Measurements from ENCODE around the gene SPATS1. TPM values are rescaled to one million over a fixed set of nuclear protein-coding genes. Genes with fewer than 3 reads are reported as not detected.

The SPATS1 gene
- polyA plus RNA-seq, 1 donor = not detected

DNA sequence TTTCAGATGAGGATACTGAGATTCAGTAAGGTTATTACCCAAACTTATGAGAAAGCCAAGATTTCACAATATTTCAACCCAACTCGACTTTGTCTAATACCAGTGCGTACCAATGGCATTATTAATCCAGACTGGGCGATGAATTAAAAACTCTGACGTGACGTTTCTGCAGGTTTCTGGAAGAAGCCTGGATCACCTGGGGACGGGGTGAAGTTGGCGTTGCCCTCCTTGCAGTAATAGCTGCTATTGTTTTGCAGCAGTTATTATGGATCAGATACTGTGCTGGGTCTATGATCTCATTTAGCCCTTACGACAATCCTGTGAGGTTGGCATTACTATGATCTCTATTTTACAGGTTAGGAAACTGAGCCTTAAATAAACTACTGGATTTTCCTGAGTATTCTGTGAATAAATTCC, 44.5 kb downstream of the SPATS1 start:
- Histone ChIP-seq H3K4me1 (ENCODE audit: control insufficient read depth, insufficient read depth, low read length) (peaks cover 8% of the 10 kb centered on the region), H3K36me3 (ENCODE audit: control insufficient read depth, insufficient read depth, low read length) (peaks cover 12% of the 10 kb centered on the region), H3K27me3 (ENCODE audit: control insufficient read depth, insufficient read depth, low read length) (no peaks in the 10 kb centered on the region), H3K27ac (ENCODE audit: low read length) (peak overlapping the region; percentile 97), H3K4me3 (ENCODE audit: low read length) (peak overlapping the region; percentile 72), H3K9me3 (ENCODE audit: control insufficient read depth, low read depth, low read length) (no peaks in the 10 kb centered on the region)
- no peak for DNase-seq
- no CpG with 5 or more reads among the region's 8 CpGs for WGBS (ENCODE audit: insufficient coverage, low lambda C conversion rate)

DNA sequence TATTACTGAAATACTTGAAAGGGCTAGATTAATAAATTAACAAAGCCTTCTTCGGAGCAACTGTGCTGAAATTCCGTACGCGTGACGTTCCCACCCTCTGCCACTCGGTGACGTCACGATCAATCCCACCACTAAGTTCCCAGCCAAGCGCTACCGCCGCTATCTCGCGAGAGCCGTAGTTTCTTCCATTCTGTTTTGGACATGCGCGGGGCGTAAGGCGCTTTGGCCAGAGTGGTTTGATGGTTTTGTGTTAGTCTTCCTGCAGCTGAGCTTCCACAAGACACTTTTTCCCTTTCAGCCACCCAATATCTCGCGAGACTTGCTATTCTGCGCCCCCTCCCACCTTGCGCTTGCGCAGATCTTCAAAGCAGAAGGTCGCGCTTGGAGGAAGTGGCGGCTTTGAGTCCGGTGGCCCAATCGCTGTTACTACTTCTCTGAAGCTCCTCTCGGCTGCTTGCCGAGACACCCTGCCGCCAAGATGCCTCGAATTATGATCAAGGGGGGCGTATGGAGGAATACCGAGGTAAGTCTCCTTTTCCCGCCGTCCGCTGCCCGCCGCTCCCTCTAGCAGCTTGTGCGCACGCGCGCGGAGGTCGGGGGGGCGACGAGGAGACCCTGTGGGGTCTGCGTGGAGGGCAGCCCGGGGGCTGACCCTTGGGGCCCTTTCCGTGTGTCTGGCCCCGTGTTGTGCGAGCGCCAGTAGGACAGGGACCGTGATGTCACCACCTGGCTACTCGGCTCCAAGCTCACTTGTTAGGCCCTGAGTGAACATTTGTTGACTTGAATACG, 45.1 kb downstream of the SPATS1 start, which contains the start of gene CDC5L:
CDC5L (plus strand) TSS at position 361 of the 789 bp plus-strand sequence; CDS start at position 479, 118 bp downstream.
- Histone ChIP-seq H3K27me3 (ENCODE audit: control insufficient read depth, insufficient read depth, low read length) (no peaks in the 10 kb centered on the region), H3K4me3 (ENCODE audit: low read length) (peak within 1 kb of the TSS; percentile 72)
- WGBS (ENCODE audit: insufficient coverage, low lambda C conversion rate) = no CpG with 5 or more reads among the region's 56 CpGs

DNA sequence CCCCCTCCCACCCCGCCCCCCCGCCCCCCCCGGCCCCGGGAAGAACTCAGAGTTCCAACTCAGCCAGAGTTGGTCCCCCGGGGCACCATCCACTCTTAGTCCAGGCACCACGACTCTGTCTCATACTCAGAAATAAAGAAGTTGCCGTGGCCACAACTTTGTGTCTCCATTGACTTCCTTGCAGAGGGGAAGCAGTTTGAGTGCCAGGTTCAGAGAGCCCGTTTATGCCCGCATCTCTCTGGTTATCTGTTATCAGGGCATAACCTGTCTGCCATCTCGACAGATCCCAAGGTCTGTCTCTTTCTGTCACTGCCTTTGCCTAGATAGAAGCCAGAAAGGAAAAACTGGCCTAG, 45.7 kb downstream of the SPATS1 start:
- Histone ChIP-seq H3K4me3 (ENCODE audit: low read length) (peak overlapping the region; percentile 72), H3K9me3 (ENCODE audit: control insufficient read depth, low read depth, low read length) (no peaks in the 10 kb centered on the region), H3K36me3 (ENCODE audit: control insufficient read depth, insufficient read depth, low read length) (peaks cover 18% of the 10 kb centered on the region), H3K27ac (ENCODE audit: low read length) (peak overlapping the region; percentile 97), H3K4me1 (ENCODE audit: control insufficient read depth, insufficient read depth, low read length) (peaks cover 8% of the 10 kb centered on the region), H3K27me3 (ENCODE audit: control insufficient read depth, insufficient read depth, low read length) (no peaks in the 10 kb centered on the region)
- WGBS (ENCODE audit: insufficient coverage, low lambda C conversion rate) = no CpG with 5 or more reads among the region's 10 CpGs
- DNase-seq = no peak

More for the DNA sequence above, 45.1 kb downstream of the SPATS1 start, which contains the start of gene CDC5L:
- no peaks in the 10 kb centered on the region for H3K9me3 ChIP-seq (ENCODE audit: control insufficient read depth, low read depth, low read length)
- peaks cover 16% of the 10 kb centered on the region for H3K36me3 ChIP-seq (ENCODE audit: control insufficient read depth, insufficient read depth, low read length)
- H3K27ac ChIP-seq (ENCODE audit: low read length) = peak within 1 kb of the TSS; percentile 97
- H3K4me1 ChIP-seq (ENCODE audit: control insufficient read depth, insufficient read depth, low read length) = peaks cover 8% of the 10 kb centered on the region
- DNase-seq = peak; percentile 97 to 99

DNA sequence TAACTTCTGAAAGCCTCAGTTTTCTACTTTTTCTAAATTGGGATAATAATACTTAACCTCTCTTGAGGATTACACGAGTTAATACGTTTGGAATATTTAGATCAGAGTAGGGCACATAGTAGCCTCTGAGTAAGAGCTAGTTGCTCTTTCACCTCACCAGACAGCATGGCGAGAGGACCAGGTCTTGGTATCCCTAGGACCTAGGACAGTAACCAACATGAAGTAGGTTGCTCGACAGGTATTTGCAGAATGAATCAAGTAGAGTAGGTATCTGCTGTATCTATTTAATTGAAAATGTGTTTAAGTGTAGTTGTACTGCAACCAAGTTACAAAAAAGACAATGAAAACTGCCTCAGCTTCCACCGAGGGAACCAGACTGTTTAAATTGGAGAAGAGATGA, 46.4 kb downstream of the SPATS1 start:
- Histone ChIP-seq H3K27ac (ENCODE audit: low read length) (no peak overlapping the region), H3K27me3 (ENCODE audit: control insufficient read depth, insufficient read depth, low read length) (no peaks in the 10 kb centered on the region), H3K9me3 (ENCODE audit: control insufficient read depth, low read depth, low read length) (no peaks in the 10 kb centered on the region), H3K4me3 (ENCODE audit: low read length) (peak overlapping the region; percentile 72), H3K36me3 (ENCODE audit: control insufficient read depth, insufficient read depth, low read length) (peaks cover 26% of the 10 kb centered on the region), H3K4me1 (ENCODE audit: control insufficient read depth, insufficient read depth, low read length) (peaks cover 8% of the 10 kb centered on the region)
- WGBS (ENCODE audit: insufficient coverage, low lambda C conversion rate) = 40% methylated on average over 1 of the region's 5 CpGs
- DNase-seq = no peak

DNA sequence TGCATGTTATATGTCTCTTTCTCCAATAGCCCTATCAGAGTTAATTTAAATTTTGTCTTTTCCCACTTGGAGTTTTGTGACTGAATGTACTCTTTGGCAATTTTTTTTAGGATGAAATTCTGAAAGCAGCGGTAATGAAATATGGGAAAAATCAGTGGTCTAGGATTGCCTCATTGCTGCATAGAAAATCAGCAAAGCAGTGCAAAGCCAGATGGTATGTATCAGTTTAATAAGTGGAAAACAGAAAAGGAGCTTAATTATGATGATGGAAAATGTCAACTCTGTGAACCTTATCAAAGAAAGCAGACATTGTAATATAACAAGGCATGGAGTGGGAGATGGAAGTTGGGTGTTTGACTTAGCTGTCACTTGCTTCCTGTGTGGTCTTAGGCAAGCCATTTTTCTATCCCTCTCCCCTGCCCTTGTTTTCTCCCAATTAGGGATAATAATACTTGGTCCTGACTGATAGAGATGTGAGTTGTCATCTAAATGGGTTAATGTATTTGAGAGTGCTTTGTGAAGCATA, 47.8 kb downstream of the SPATS1 start:
- no peaks in the 10 kb centered on the region for H3K9me3 ChIP-seq (ENCODE audit: control insufficient read depth, low read depth, low read length)
- H3K27me3 ChIP-seq (ENCODE audit: control insufficient read depth, insufficient read depth, low read length) = no peaks in the 10 kb centered on the region
- H3K27ac ChIP-seq (ENCODE audit: low read length) = no peak overlapping the region
- peaks cover 8% of the 10 kb centered on the region for H3K4me1 ChIP-seq (ENCODE audit: control insufficient read depth, insufficient read depth, low read length)
- peaks cover 37% of the 10 kb centered on the region for H3K36me3 ChIP-seq (ENCODE audit: control insufficient read depth, insufficient read depth, low read length)
- no peak overlapping the region for H3K4me3 ChIP-seq (ENCODE audit: low read length)
- no CpG with 5 or more reads among the region's 1 CpG for WGBS (ENCODE audit: insufficient coverage, low lambda C conversion rate)
- no peak for DNase-seq

Other genes starting within 250 kb of the SPATS1 start
- 51.4 TPM for gene MRPL14, start 215.2 kb upstream of the SPATS1 start, polyA plus RNA-seq
- gene TMEM63B, start 215.1 kb upstream of the SPATS1 start, polyA plus RNA-seq = 34.4 TPM
- 0.03 TPM for gene CAPN11, start 183.8 kb upstream of the SPATS1 start, polyA plus RNA-seq
- gene MYMX, start 125.7 kb upstream of the SPATS1 start, polyA plus RNA-seq = 0.13 TPM
- 47.4 TPM for gene SLC29A1, start 119.1 kb upstream of the SPATS1 start, polyA plus RNA-seq
- 830 TPM for gene HSP90AB1, start 95.5 kb upstream of the SPATS1 start, polyA plus RNA-seq
- 43.5 TPM for gene SLC35B2, start 85.1 kb upstream of the SPATS1 start, polyA plus RNA-seq
- 10.5 TPM for gene NFKBIE, start 77.1 kb upstream of the SPATS1 start, polyA plus RNA-seq
- 3.2 TPM for gene TMEM151B, start 72.2 kb upstream of the SPATS1 start, polyA plus RNA-seq
- 14.3 TPM for gene AARS2, start 29.3 kb upstream of the SPATS1 start, polyA plus RNA-seq
- gene CDC5L, start 45.1 kb downstream of the SPATS1 start, polyA plus RNA-seq = 21.2 TPM

Data from large intestine (tissue), 3 donors.